Subcutaneous abdominal adipose tissue (tissue), 5 donors: ENCODE measurements around the gene CTRB1.
"Not testable (repeated sequence)": the region's sequence is repeated elsewhere in the genome, so short reads cannot be mapped to it uniquely, and the experiment has no call there.

Experiments used
- H3K27ac ChIP-seq: one replicate; pipeline ENCODE4 v1.7.0; 2013; ENCODE audit warnings: low read depth, mild to moderate bottlenecking, inconsistent platforms, low read length, moderate library complexity
- H3K27me3 ChIP-seq, 5 donors: one replicate each; pipeline ENCODE4 v1.7.0; 2013; ENCODE audit warnings: low read length in 5 of 5, inconsistent platforms in 1 of 5; ENCODE audit not compliant: control insufficient read depth in 5 of 5, insufficient read depth in 4 of 5
- H3K36me3 ChIP-seq, 5 donors: one replicate each; pipeline ENCODE4 v1.7.0; 2013; ENCODE audit warnings: low read length in 5 of 5; ENCODE audit not compliant: control insufficient read depth in 5 of 5, insufficient read depth in 5 of 5
- H3K4me1 ChIP-seq, 5 donors: one replicate each; pipeline ENCODE4 v1.7.0; 2013; ENCODE audit warnings: low read length in 5 of 5, mild to moderate bottlenecking in 3 of 5, moderate library complexity in 1 of 5; ENCODE audit not compliant: control insufficient read depth in 5 of 5, insufficient read depth in 5 of 5
- H3K4me3 ChIP-seq, 5 donors: one replicate each; pipeline ENCODE4 v1.7.0; 2013; ENCODE audit warnings: low read length in 5 of 5, low read depth in 1 of 5
- H3K9ac ChIP-seq, 5 donors: one replicate each; pipeline ENCODE4 v1.7.0; 2013; ENCODE audit warnings: low read length in 5 of 5, mild to moderate bottlenecking in 4 of 5, moderate library complexity in 3 of 5
- H3K9me3 ChIP-seq, 5 donors: one replicate each; pipeline ENCODE4 v1.7.0; 2013; ENCODE audit warnings: low read length in 5 of 5; ENCODE audit not compliant: control insufficient read depth in 5 of 5
- donor health status: healthy.
- donor health status: healthy.
- donor health status: healthy.
- donor health status: healthy.
- donor health status: healthy.

The CTRB1 gene

DNA sequence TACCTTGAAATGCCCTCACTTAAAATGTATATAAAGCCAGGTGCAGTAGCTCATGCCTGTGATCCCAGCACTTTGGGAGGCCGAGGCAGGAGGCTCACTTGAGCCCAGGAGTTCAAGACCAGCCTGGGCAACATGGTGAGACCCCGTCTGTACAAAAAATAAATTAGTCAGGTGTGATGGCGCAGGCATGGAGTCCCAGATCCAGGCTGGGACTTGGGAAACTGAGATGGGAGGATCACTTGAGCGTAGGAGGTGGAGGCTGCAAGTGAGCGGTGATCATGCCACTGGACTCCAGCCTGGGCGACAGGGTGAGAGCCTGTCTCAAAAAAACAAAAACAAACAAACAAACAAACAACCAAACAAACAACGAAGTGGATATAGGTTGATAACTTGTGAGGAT, 9.3 kb upstream of the CTRB1 start:
- H3K27me3 ChIP-seq, H3K4me3 ChIP-seq, H3K9me3 ChIP-seq, H3K4me1 ChIP-seq, H3K9ac ChIP-seq, H3K27ac ChIP-seq, H3K36me3 ChIP-seq: not testable (repeated sequence)

DNA sequence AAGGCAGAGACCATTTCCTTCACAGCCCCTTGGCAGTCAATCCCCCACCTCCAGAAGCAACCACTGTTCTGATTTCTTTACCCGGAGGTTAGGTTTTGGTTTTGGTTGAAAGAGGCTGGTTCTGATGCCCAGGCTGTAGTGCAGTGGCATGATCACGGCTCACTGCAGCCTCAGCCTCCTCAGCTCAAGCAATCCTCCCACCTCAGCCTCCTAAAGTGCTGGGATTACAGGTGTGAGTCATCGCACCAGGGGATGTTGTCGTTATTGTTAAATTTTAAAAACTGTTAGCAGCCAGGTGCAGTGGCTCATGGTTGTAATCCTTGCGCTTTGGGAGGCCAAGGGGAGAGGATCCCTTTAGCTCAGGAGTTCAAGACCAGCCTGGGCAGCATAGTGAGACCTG, 8.8 kb upstream of the CTRB1 start:
- H3K27ac ChIP-seq, result no peak overlapping the region

DNA sequence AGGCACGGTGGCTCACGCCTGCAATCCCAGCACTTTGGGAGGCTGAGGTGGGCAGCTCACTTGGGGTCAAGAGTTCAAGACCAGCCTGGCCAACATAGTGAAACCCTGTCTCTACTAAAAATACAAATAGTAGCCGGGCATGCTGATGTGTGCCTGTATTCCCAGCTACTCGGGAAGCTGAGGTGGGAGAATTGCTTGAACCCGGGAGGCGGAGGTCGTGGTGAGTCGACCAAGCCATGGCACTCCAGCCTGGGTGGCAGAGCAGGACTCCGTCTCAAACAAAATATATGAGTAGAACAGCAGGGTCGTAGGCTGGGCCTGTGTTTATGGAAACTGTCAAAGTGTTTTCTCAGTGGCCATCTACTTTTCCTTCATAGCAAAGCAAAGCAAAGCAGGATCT, 7.5 kb upstream of the CTRB1 start:
- not testable (repeated sequence) for H3K27me3 ChIP-seq, H3K9me3 ChIP-seq, H3K27ac ChIP-seq, H3K4me1 ChIP-seq, H3K9ac ChIP-seq, H3K4me3 ChIP-seq, H3K36me3 ChIP-seq

More for the DNA sequence above, 8.8 kb upstream of the CTRB1 start:
- H3K36me3 ChIP-seq, result no peaks in the 10 kb centered on the region
- no peaks in the 10 kb centered on the region for H3K4me1 ChIP-seq
- H3K27me3 ChIP-seq, result peaks cover 0 to 8% (median 3%) of the 10 kb centered on the region in 5 donors
- H3K4me3 ChIP-seq, result no peak overlapping the region
- H3K9me3 ChIP-seq, result no peaks in the 10 kb centered on the region
- no peak overlapping the region for H3K9ac ChIP-seq

DNA sequence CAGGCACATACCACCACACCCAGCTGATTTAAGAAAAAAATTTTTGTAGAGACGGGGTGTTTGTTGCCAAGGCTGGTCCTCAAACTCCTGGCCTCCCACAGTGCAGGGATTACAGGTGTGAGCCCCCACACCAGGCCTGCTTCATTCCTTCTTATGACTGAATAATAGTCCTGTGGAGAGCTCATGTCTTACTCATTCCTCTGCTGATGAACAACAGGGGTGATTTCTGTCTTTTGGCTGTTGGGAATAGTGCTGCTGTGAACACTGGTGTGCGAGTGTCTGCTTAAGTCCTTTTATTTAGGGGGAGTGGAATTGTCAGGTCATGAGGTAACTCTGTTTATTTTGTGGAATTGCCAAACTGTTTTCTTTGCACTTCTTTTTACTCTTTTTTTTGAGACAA, 2.7 kb upstream of the CTRB1 start:
- Histone ChIP-seq H3K27me3 (peaks cover 0 to 7% (median 0%) of the 10 kb centered on the region in 5 donors), H3K9ac (no peak overlapping the region), H3K4me1 (no peaks in the 10 kb centered on the region), H3K36me3 (no peaks in the 10 kb centered on the region), H3K4me3 (no peak overlapping the region), H3K27ac (no peak overlapping the region), H3K9me3 (no peaks in the 10 kb centered on the region)

DNA sequence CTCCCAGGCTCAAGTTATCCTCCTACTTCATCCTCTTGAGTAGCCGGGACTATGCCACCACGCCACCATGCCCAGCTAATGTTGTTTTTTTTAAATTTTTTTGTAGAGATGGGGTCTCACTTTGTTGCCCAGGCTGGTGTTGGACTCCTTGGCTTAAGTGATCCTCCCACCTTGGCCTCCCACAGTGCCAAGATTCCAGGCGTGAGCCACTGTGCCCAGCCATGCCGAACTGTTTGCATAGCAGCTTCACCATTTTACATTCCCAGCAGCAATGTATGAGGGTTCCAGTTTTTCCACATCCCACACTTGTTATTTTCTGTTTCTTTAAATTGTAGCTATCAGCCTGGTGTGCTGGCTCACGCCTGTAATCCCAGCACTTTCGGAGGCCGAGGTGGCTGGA, 2.2 kb upstream of the CTRB1 start:
- Histone ChIP-seq H3K9ac (no peak overlapping the region), H3K27ac (no peak overlapping the region)

DNA sequence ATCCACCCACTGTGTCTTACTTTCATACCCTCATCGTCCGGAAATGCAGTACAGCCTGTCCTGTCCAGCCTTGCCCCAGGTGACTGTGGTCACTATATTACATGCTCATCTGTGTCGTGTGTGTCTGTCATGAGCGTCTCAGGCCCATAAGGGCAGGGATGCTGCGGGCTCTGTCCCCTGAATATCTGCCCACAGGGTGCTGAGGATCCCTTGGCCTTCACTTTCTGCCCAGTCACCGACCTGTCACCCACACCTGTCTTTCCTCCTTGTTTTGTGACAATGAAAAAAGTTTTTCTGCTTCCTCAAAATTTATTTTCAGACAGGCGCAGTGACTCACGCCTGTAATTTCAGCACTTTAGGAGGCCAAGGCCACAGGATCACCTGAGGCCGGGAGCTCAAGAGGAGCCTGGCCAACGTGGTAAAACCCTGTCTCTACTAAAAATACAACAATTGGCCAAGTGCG, 1.4 kb upstream of the CTRB1 start:
- no peaks in the 10 kb centered on the region for H3K9me3 ChIP-seq
- no peak overlapping the region for H3K9ac ChIP-seq
- no peak overlapping the region for H3K27ac ChIP-seq
- peaks cover 0 to 7% (median 0%) of the 10 kb centered on the region in 5 donors for H3K27me3 ChIP-seq
- H3K4me1 ChIP-seq, result peaks cover 0 to 3% (median 0%) of the 10 kb centered on the region in 5 donors
- no peaks in the 10 kb centered on the region for H3K36me3 ChIP-seq
- no peak overlapping the region for H3K4me3 ChIP-seq

More for the DNA sequence above, 2.2 kb upstream of the CTRB1 start:
- Histone ChIP-seq H3K4me3 (no peak overlapping the region), H3K27me3 (peaks cover 0 to 7% (median 0%) of the 10 kb centered on the region in 5 donors), H3K36me3 (no peaks in the 10 kb centered on the region), H3K4me1 (no peaks in the 10 kb centered on the region), H3K9me3 (no peaks in the 10 kb centered on the region)

DNA sequence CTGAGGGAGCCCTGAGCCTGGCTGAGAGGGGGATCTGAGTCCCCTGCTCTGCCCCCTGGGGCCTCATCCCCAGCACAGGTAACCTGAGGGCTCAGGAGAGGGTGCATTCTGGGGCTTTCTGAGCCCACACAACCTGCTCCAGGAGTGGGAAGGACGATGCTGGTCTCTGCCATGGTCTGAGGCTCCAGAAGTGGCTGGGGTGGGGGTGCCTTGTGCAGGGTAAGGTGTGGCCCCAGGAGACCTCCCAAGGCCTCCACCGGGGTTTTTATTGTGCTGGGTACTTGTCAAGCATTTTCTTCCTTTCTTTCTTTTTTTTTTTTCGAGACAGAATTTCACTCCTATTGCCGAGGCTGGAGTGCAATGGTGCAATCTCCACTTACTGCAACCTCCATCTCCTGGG, 300 bp downstream of the CTRB1 start:
- Histone ChIP-seq H3K27me3 (peaks cover 0 to 3% (median under 1%) of the 10 kb centered on the region in 5 donors), H3K4me1 (peaks cover 0 to 5% (median 0%) of the 10 kb centered on the region in 5 donors), H3K36me3 (no peaks in the 10 kb centered on the region), H3K27ac (no peak overlapping the region), H3K4me3 (no peak overlapping the region), H3K9me3 (no peaks in the 10 kb centered on the region), H3K9ac (no peak overlapping the region)

DNA sequence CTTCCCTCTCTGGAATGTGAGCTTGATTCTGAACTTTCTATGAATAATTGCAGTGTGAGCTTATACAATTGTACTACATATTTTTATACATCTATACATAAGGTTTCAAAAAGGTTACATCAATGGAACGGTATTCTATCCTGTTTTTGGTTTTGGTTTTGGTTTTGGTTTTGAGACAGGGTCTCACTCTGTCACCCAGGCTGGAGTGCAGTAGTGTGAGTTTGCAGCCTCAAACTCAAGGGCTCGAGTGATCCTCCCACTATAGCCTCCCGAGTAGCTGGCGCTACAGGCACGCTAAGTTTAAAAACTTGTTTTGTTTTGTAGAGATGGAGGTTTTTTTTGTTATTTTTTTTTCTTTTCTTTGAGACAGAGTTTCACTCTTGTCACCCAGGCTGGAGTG, 1.1 kb downstream of the CTRB1 start:
- no peak overlapping the region for H3K9ac ChIP-seq
- H3K9me3 ChIP-seq, result no peaks in the 10 kb centered on the region
- peaks cover 0 to 5% (median 0%) of the 10 kb centered on the region in 5 donors for H3K4me1 ChIP-seq
- peaks cover 5 to 8% (median 8%) of the 10 kb centered on the region in 5 donors for H3K27me3 ChIP-seq
- H3K27ac ChIP-seq, result no peak overlapping the region
- no peaks in the 10 kb centered on the region for H3K36me3 ChIP-seq
- H3K4me3 ChIP-seq, result peak overlapping the region in 2 of 5 donors; percentile 5 to 6

DNA sequence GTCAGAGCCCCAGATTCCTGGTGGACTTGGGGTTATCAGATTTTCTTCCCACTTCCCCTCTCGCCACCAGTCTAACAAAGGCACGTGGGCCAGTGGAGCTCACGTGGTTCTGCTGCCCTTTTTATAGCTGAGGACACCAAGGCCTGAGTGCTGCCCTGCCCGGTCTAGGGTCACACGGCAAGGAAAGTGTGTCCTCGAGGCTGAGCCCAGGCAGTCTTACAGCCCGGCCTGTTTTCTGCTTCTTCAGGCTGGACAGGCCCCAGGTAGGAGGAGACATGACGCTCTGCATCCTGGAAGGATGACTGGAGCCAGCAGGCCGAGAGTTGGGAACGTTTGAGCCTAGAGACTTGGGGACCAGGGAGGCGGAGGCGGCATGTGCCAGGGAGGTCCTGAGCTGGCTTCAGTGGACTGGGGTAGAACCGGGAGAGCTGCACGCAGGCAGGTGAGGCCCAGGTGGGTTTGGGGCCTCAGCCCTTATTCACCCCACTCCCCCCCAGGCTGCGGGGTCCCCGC, 3.5 kb downstream of the CTRB1 start:
- H3K9ac ChIP-seq, result no peak overlapping the region
- H3K36me3 ChIP-seq, result no peaks in the 10 kb centered on the region
- peaks cover 8 to 21% (median 9%) of the 10 kb centered on the region in 5 donors for H3K27me3 ChIP-seq
- no peak overlapping the region for H3K27ac ChIP-seq
- no peak overlapping the region for H3K4me3 ChIP-seq
- peaks cover 0 to 5% (median 0%) of the 10 kb centered on the region in 5 donors for H3K4me1 ChIP-seq
- no peaks in the 10 kb centered on the region for H3K9me3 ChIP-seq

DNA sequence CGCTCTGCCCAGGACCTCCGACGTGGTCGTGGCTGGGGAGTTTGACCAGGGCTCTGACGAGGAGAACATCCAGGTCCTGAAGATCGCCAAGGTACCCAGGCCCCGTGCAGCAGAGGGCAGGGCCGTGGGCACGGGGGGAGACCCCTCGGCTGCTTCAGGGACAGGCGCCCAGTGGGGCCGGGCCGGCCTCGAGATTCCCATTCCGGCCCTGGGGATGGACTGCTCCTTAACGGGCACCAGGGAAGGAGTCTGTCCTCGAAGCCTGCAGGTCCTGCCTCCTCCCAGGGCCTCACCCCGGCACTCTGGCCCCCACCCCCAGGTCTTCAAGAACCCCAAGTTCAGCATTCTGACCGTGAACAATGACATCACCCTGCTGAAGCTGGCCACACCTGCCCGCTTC, 4.3 kb downstream of the CTRB1 start:
- not testable (repeated sequence) for H3K9me3 ChIP-seq, H3K9ac ChIP-seq, H3K4me1 ChIP-seq, H3K36me3 ChIP-seq, H3K4me3 ChIP-seq, H3K27ac ChIP-seq
- peaks cover 8 to 21% (median 9%) of the 10 kb centered on the region in 5 donors for H3K27me3 ChIP-seq
